ENCODE data around the gene GNAI1.

Gene GNAI1

DNA sequence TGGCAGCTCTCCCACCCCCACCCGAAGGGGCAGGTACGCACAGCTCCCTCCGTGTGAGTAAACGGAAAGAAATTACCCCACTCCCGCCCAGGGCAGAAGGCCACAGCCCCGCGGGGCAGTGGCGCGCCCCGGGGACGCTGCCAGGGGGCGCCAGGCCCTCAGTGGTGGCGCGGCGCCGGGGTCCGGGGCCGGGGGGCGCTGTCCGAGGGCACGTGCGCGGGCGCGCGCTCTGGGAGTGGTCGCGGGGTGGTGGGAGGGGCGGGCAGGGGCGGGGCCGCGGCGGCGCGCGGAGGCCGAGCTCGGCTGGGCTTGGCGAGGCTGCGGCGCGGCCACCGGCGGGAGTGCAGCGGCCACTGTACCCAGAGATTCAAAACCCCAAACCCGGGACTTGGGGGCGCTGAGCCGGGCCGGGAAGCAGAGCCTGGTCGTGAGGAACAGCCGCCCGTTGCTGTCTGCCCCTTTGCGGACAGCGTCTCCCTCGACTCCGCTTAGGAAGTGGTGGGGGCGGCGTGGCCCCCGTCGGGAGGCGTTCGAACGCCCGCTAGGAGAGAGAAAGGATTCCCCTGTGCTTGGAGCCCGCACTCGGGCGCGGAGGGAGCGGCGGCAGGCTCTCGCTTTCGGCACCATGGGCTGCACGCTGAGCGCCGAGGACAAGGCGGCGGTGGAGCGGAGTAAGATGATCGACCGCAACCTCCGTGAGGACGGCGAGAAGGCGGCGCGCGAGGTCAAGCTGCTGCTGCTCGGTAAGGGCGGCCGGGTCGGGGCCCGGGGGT lies at the start of gene GNAI1:
Gene GNAI1 (plus strand): TSS at position 296 of the 773 bp plus-strand sequence. CDS start 330 bp downstream, at position 626.
- peak within 1 kb of the TSS; percentile 77 for H3K4me3 Mint-ChIP-seq
- H3K36me3 Mint-ChIP-seq = peaks cover 2% of the 10 kb centered on the region
- H3K27ac Mint-ChIP-seq = peak within 1 kb of the TSS; percentile 42
- peaks cover 4% of the 10 kb centered on the region for H3K9me3 Mint-ChIP-seq
- H3K27me3 Mint-ChIP-seq = peaks cover 35% of the 10 kb centered on the region
- H3K4me1 Mint-ChIP-seq = peaks cover 22% of the 10 kb centered on the region

DNA sequence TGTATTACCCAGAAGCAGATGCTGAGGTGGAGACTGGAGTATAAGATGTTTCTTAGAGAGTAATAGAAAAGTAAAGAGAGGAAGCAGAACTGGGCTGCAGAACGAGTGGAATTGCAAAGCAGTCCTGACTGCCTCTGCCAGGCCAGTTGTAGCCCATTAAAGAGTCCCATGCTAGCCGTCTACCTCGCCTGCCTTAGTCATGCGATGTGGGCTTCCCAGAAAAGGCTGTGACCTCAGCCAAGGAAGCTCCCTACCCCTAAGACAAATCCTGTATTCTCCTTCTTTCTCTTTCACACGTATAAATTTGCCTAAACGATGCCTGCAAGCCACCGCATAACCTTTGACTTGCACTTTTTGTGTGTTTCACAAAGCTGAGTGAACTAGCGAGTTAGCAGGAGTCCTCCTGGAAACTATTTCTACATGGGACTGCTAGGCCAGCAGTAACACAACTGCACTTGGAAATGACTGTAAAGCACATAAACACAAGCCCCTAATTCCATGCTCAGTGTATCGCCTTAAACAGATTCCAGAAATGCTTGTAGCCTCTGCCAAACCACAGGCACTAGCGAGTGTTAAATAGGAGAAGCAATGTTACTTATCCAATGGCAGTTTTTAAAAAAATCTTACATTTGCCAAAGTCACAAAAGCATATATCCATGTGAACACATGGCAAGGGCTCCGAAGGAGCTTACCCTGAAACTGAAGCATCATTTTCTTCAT lies 47.4 kb upstream of the GNAI1 start:
- no peak overlapping the region for H3K27ac Mint-ChIP-seq
- no peaks in the 10 kb centered on the region for H3K4me1 Mint-ChIP-seq
- H3K27me3 Mint-ChIP-seq = no peaks in the 10 kb centered on the region
- H3K4me3 Mint-ChIP-seq = no peak overlapping the region
- no peaks in the 10 kb centered on the region for H3K9me3 Mint-ChIP-seq
- no peaks in the 10 kb centered on the region for H3K36me3 Mint-ChIP-seq

DNA sequence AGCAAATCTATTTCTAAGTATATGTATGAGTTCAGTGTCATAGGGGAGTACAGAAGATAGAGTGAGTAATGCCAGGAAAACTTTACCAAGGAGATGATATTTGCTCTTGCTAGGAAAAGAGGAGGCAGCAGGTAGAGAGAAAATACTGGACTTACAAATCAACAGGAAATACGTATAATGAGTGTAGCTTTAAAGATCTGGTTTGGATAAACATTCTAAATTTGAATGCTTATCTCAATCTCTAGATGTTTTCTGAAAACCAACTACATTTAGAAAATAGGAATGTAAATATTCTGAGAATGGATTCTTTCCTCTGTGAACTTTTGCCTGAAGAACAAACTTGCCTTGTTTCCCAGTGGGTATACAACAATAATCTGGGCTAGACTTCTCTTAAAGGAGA lies 46.9 kb upstream of the GNAI1 start:
- Mint-ChIP-seq H3K36me3 (no peaks in the 10 kb centered on the region), H3K4me3 (no peak overlapping the region)

DNA sequence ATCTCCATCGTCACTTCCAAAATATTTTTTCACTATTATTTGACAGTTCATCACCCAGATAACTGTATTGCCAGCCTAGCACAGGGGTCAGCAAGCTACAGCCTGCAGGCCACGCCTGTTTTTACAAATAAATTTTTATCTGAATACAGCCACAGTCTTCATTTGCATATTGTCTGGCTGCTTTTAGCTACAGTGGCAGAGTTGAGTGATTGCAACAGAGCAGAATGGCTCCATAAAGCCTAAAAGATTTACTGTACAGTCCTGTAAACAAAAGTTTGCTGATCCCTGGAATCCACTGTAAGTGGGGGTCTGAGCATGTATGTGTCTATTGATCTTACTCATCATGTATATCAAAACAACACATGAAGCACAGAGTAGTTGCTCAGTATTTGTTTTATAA lies 45.9 kb upstream of the GNAI1 start:
- H3K9me3 Mint-ChIP-seq = no peaks in the 10 kb centered on the region
- no peak overlapping the region for H3K27ac Mint-ChIP-seq
- no peaks in the 10 kb centered on the region for H3K27me3 Mint-ChIP-seq
- H3K4me3 Mint-ChIP-seq = no peak overlapping the region
- H3K36me3 Mint-ChIP-seq = no peaks in the 10 kb centered on the region
- H3K4me1 Mint-ChIP-seq = no peaks in the 10 kb centered on the region

More for the DNA sequence above, 46.9 kb upstream of the GNAI1 start:
- Mint-ChIP-seq H3K27ac (no peak overlapping the region), H3K27me3 (no peaks in the 10 kb centered on the region), H3K4me1 (no peaks in the 10 kb centered on the region), H3K9me3 (no peaks in the 10 kb centered on the region)

DNA sequence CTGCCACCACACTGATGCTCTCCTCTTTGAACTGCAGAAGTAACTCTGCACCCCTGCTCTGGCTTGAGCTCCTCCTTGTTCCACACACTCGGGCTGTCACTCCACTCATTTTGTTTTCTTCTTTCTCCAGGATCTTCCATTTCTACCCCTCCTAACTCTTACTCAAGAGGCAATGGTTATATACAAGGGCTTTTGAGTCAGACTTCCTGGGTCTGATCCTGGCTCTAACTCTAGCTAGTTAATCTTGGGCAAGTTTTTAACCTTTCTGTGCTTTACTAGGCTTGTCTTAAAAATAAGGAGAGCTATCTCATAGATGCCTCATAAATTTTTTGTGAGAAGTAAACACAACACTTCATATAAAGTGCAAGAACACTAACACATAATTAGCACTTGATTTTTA lies 45.3 kb upstream of the GNAI1 start:
- no peaks in the 10 kb centered on the region for H3K9me3 Mint-ChIP-seq
- H3K27me3 Mint-ChIP-seq = no peaks in the 10 kb centered on the region
- no peaks in the 10 kb centered on the region for H3K36me3 Mint-ChIP-seq
- H3K27ac Mint-ChIP-seq = no peak overlapping the region
- no peaks in the 10 kb centered on the region for H3K4me1 Mint-ChIP-seq
- H3K4me3 Mint-ChIP-seq = no peak overlapping the region

DNA sequence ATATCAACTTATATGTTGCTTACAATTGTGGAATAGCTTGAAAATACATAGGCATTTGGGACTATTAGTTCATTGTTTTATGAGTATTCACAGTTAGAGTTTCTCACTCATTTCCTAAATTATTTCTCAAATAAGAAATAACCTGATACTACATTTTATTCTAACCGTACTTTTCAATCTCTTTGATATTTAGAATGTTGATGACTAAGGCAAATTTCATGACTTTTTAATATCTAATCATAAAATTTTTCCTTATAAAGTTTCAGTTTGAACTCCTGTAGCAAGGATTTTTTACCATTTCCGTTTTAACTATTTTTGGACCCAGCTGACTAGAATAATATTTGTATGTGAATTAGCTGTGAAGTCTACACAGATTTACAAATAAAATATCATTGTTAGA lies 41.3 kb upstream of the GNAI1 start:
- no peak overlapping the region for H3K4me3 Mint-ChIP-seq
- no peaks in the 10 kb centered on the region for H3K4me1 Mint-ChIP-seq
- H3K27me3 Mint-ChIP-seq = no peaks in the 10 kb centered on the region
- no peak overlapping the region for H3K27ac Mint-ChIP-seq
- no peaks in the 10 kb centered on the region for H3K36me3 Mint-ChIP-seq
- H3K9me3 Mint-ChIP-seq = no peaks in the 10 kb centered on the region

DNA sequence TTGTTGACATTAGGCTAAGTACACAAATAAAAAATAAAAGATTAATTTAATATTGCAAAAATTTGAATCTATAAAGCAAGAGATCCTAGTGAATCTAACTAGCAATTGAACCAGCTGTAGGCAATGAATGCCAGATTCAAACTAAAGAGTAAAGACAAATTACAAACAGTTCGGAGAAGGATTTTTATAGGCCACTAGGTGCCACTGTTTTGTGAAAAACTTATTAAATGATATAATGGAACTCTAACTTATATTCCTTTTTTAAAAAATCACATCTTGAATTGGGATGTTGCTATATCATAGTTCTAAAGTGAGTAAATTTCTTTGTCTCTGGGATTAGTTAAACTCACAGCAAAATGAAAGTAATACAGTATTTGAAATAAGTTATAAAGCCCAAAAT lies 39.1 kb upstream of the GNAI1 start:
- Mint-ChIP-seq H3K4me3 (no peak overlapping the region), H3K4me1 (no peaks in the 10 kb centered on the region), H3K36me3 (no peaks in the 10 kb centered on the region), H3K27me3 (no peaks in the 10 kb centered on the region), H3K9me3 (no peaks in the 10 kb centered on the region), H3K27ac (no peak overlapping the region)

DNA sequence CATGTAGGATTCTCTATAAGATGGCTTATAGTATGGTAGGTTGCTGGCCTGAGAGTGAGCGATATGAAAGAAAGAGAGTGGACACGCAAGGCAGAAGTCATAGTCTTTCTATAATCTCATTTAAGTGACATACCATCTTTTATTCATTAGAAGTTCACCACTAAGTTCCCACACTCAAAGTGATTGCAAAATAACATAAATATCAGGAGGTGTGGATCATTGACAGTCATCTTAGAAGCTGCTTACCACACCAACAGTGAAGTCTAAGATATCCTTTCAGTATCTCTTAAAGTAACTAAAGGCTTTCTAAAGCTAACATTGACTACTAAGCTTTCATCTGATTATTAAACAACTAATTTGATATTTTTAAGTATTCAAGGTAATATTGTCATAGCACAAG lies 36.9 kb upstream of the GNAI1 start:
- Mint-ChIP-seq H3K4me1 (no peaks in the 10 kb centered on the region), H3K27ac (no peak overlapping the region), H3K9me3 (no peaks in the 10 kb centered on the region), H3K27me3 (no peaks in the 10 kb centered on the region), H3K36me3 (no peaks in the 10 kb centered on the region), H3K4me3 (no peak overlapping the region)

DNA sequence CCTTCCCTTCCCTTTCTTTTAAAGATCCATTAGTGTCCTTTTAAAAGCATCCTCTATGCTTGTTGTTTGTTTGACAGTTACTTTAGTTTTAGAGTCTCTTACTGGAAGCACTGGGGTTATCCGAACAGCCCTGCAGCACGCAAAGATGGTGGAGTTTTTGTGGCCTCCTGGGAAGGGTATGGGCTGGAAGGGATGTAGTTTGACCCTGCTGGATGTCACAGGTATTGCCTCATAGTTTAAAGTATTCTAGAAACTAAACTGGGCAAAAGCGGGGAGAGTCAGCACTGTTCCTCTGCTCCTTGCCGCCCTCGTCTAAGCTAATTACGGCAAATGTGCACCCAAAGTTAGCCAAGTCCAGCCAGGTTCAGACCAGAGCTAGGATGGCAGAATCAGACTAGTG lies 35.8 kb upstream of the GNAI1 start:
- no peaks in the 10 kb centered on the region for H3K4me1 Mint-ChIP-seq
- no peaks in the 10 kb centered on the region for H3K27me3 Mint-ChIP-seq
- H3K9me3 Mint-ChIP-seq = no peaks in the 10 kb centered on the region
- no peak overlapping the region for H3K27ac Mint-ChIP-seq
- no peak overlapping the region for H3K4me3 Mint-ChIP-seq
- no peaks in the 10 kb centered on the region for H3K36me3 Mint-ChIP-seq

DNA sequence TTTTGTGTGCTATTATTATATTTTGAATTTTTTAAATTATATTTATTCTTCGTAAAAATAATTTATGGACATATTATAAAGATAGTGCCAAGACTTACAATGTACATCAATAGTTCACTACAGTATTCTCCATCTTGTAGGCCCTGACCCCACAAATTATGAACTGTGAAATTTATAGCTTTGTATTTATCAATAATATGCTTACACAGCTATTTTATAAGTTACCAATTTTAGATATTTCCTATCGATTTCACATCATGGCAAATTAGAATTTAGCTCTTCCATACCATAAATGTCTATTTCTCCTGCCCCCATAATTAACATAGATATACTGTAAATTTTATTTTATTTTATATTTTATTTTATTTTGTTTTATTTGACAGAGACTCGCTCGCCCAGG lies 34.4 kb upstream of the GNAI1 start:
- no peaks in the 10 kb centered on the region for H3K9me3 Mint-ChIP-seq
- no peaks in the 10 kb centered on the region for H3K27me3 Mint-ChIP-seq
- peaks cover under 1% of the 10 kb centered on the region for H3K4me1 Mint-ChIP-seq
- H3K4me3 Mint-ChIP-seq = no peak overlapping the region
- no peaks in the 10 kb centered on the region for H3K36me3 Mint-ChIP-seq
- H3K27ac Mint-ChIP-seq = no peak overlapping the region

DNA sequence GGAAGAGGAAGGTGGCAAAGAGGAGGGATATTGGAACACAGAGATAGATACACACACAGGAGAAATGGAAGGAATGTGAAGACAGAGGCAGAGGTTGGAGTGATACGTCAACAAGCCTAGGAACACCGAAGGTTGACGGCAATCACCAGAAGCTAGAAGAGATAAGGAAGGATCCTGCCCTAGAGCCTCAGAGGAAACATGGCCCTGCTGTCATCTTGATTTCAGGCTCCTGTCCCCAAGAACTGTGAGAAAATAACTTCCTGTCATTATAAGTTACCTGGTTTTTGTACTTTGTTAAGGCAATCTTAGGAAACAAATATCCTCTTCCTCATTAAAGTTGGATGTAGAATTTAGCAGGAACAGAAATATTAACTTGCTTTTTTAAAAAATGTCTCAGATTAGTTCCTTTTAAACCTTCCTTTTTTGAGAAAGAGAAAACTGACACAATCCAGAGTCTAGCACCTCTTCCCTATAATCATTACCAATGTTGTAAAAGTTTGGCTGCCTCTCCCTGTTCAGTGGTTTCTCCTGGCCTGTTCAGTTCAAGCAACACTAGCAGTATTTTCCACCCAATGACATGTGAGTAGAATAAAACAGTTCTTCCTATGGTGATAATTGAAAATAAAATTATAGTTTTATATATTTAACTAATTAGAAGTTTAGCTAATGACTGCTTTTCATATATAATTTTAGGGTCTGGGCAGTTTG lies 28.8 kb upstream of the GNAI1 start:
- Mint-ChIP-seq H3K36me3 (no peaks in the 10 kb centered on the region), H3K4me3 (no peak overlapping the region), H3K27me3 (no peaks in the 10 kb centered on the region), H3K4me1 (peaks cover 19% of the 10 kb centered on the region), H3K9me3 (no peaks in the 10 kb centered on the region), H3K27ac (no peak overlapping the region)

DNA sequence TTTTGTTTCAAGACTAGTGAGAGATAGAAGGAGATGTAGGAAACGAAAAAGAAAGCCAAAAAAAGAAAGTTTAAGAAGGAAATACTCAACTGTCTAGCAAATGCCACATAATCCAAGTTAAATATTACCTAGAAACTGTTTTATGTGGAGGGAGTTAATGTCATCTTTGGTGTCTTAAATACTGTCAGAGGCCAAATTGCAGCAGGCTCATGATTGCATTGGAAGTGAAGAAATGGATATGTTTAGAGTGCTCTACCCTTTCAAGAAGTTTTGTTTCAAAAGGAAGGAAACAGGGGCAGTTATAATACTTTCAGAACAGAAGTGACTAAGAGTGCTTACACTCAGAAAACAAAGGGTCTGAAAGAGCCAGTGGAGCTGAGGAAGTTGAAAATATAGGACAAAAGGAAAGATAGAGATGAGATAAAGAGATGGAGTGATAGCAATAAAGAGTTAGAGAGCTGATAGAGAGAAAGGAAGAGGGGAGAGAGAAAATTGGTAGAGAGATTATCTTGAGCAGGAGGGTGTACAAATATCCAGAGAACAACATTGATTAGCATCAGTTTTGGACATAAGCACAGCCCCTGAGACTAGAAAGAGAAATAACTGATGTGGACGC lies 28.0 kb upstream of the GNAI1 start:
- peak overlapping the region; percentile 31 for H3K27ac Mint-ChIP-seq
- H3K9me3 Mint-ChIP-seq = no peaks in the 10 kb centered on the region
- peak overlapping the region; percentile 43 for H3K4me3 Mint-ChIP-seq
- H3K36me3 Mint-ChIP-seq = no peaks in the 10 kb centered on the region
- peaks cover 19% of the 10 kb centered on the region for H3K4me1 Mint-ChIP-seq
- H3K27me3 Mint-ChIP-seq = no peaks in the 10 kb centered on the region

DNA sequence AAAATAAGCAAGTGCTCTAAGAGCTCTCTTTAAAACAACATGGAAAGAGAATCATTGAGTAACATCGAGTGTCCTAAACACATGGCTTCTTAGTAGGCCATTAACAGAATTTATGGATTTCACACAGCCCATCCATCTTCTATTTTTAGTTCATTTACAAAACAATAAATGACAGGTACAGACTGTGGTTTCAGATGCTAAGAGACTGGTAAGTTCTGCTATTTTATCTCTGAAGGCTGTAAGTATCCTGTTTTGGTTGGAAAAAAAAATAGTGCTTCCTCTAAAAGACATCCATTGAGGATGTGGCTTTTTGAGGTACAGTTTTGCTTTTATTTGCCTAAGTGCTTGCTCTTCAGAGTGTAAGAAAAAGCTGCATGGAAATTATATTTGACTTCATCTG lies 27.4 kb upstream of the GNAI1 start:
- no peaks in the 10 kb centered on the region for H3K36me3 Mint-ChIP-seq
- H3K9me3 Mint-ChIP-seq = no peaks in the 10 kb centered on the region
- no peak overlapping the region for H3K27ac Mint-ChIP-seq
- no peak overlapping the region for H3K4me3 Mint-ChIP-seq
- peaks cover 19% of the 10 kb centered on the region for H3K4me1 Mint-ChIP-seq
- H3K27me3 Mint-ChIP-seq = no peaks in the 10 kb centered on the region

DNA sequence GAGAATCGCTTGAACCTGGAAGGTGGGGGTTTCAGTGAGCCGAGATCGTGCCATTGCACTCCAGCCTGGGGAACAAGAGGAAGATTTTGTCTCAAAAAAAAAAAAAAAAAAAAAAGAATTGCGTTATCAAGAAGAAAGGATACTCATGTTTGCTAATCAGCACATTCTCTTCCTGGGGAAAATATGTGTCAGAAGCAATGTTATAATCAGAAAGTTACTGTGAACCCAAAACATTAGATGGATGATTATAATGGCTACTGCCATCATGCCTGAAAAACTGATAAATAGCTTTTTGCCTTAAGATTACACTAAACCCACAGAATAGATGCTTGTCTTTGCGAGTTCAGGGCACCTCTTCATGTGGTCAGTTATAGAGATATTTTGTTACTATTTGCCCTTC lies 24.3 kb upstream of the GNAI1 start:
- no peak overlapping the region for H3K4me3 Mint-ChIP-seq

DNA sequence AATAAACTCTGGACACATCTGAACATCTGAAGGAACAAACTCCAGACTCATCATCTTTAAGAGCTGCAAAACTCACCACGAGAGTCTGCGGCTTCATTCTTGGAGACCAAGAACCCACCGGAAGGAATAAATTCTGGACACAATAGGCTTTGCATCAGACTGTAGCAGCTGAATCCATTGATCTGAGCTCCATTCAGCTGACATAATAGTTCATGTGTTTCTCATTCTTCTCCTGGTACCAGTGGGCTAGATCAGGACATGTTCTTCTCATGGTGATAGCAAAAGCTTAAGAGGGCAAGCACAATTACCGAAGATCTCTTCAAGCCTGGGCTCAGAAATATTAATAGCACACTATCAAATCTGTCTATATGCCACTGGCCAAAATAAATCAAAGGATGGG lies 20.5 kb upstream of the GNAI1 start:
- no peak overlapping the region for H3K4me3 Mint-ChIP-seq
- H3K27me3 Mint-ChIP-seq = no peaks in the 10 kb centered on the region
- H3K36me3 Mint-ChIP-seq = no peaks in the 10 kb centered on the region
- no peaks in the 10 kb centered on the region for H3K9me3 Mint-ChIP-seq
- H3K4me1 Mint-ChIP-seq = no peaks in the 10 kb centered on the region
- H3K27ac Mint-ChIP-seq = no peak overlapping the region

More for the DNA sequence above, 24.3 kb upstream of the GNAI1 start:
- Mint-ChIP-seq H3K9me3 (no peaks in the 10 kb centered on the region), H3K27me3 (no peaks in the 10 kb centered on the region), H3K4me1 (peaks cover 17% of the 10 kb centered on the region), H3K36me3 (no peaks in the 10 kb centered on the region), H3K27ac (no peak overlapping the region)
